Progenitor cell of endocrine pancreas (in vitro differentiated cells): ENCODE measurements around the gene DRC1. TPM values are rescaled to one million over a fixed set of nuclear protein-coding genes. Genes with fewer than 3 reads are reported as not detected.
"Not testable (repeated sequence)": the region's sequence is repeated elsewhere in the genome, so short reads cannot be mapped to it uniquely, and the experiment has no call there.

Source experiments
- DNase-seq: peaks from one replicate; pipeline ENCODE4 v3.0.0; 2021; ENCODE audit warnings: low spot score; ENCODE audit not compliant: unreplicated experiment
- H3K27ac Mint-ChIP-seq: 2 replicates; pipeline ENCODE4 v1.8.0; 2021; ENCODE audit warnings: mild to moderate bottlenecking, moderate library complexity, mixed read lengths
- H3K27me3 Mint-ChIP-seq: 2 replicates; pipeline ENCODE4 v1.8.0; 2021; ENCODE audit warnings: mixed read lengths
- H3K36me3 Mint-ChIP-seq: 2 replicates; pipeline ENCODE4 v1.8.0; 2022; ENCODE audit warnings: mixed read lengths; ENCODE audit not compliant: insufficient read depth
- H3K4me1 Mint-ChIP-seq: 2 replicates; pipeline ENCODE4 v1.8.0; 2021; ENCODE audit warnings: low read depth, mixed read lengths
- H3K4me3 Mint-ChIP-seq: 2 replicates; pipeline ENCODE4 v1.8.0; 2021; ENCODE audit warnings: low read depth, mild to moderate bottlenecking, moderate library complexity, mixed read lengths
- H3K9me3 Mint-ChIP-seq: 2 replicates; pipeline ENCODE4 v1.8.0; 2021; ENCODE audit warnings: low read depth, mixed read lengths
- CTCF ChIP-seq: fragments of 200-600 bp; sonication (generic); IDR thresholded peaks from one replicate; pipeline ENCODE4 v1.5.0; 2021; ENCODE audit warnings: antibody characterized with exemption, mild to moderate bottlenecking; ENCODE audit not compliant: unreplicated experiment
- total RNA-seq: library from RNA; stranded (reverse); gene quantifications from 2 replicates; pipeline ENCODE4 v1.2.1, GENCODE V29; 2021

The DRC1 gene
- total RNA-seq, 1 donor from 2014 or later: 0.57 TPM

- no peak overlapping the region for H3K27ac Mint-ChIP-seq
- H3K36me3 Mint-ChIP-seq: peaks cover 12% of the 10 kb centered on the region
- no peak for TF ChIP-seq CTCF
- no peak for DNase-seq
- no peak overlapping the region for H3K4me3 Mint-ChIP-seq
- H3K4me1 Mint-ChIP-seq: peaks cover 6% of the 10 kb centered on the region
- H3K27me3 Mint-ChIP-seq: no peaks in the 10 kb centered on the region
- H3K9me3 Mint-ChIP-seq: no peaks in the 10 kb centered on the region
Observed at GRCh38 chr2:26366957-26367356, 34.8 kb upstream of the DRC1 start.

- peak overlapping the region; percentile 47 for H3K27ac Mint-ChIP-seq
- H3K36me3 Mint-ChIP-seq: peaks cover 23% of the 10 kb centered on the region
Observed at GRCh38 chr2:26369664-26370063, 32.1 kb upstream of the DRC1 start.

GRCh38 chr2:26370909-26371308, 30.8 kb upstream of the DRC1 start:
- not testable (repeated sequence) for H3K27me3 Mint-ChIP-seq, H3K4me3 Mint-ChIP-seq, H3K9me3 Mint-ChIP-seq, DNase-seq, H3K4me1 Mint-ChIP-seq, H3K27ac Mint-ChIP-seq
- H3K36me3 Mint-ChIP-seq: peaks cover 24% of the 10 kb centered on the region

More at GRCh38 chr2:26369664-26370063, 32.1 kb upstream of the DRC1 start:
- not testable (repeated sequence) for H3K9me3 Mint-ChIP-seq, H3K4me1 Mint-ChIP-seq, H3K27me3 Mint-ChIP-seq, DNase-seq, H3K4me3 Mint-ChIP-seq

- H3K4me1 Mint-ChIP-seq: peaks cover 8% of the 10 kb centered on the region
- H3K27me3 Mint-ChIP-seq: no peaks in the 10 kb centered on the region
- H3K4me3 Mint-ChIP-seq: no peak overlapping the region
- no peak for DNase-seq
- TF ChIP-seq CTCF: no peak
- peaks cover 33% of the 10 kb centered on the region for H3K36me3 Mint-ChIP-seq
- peak overlapping the region; percentile 17 for H3K27ac Mint-ChIP-seq
- no peaks in the 10 kb centered on the region for H3K9me3 Mint-ChIP-seq
Observed at GRCh38 chr2:26376799-26377198, 24.9 kb upstream of the DRC1 start.

GRCh38 chr2:26380281-26380680, 21.4 kb upstream of the DRC1 start:
- H3K36me3 Mint-ChIP-seq: peaks cover 26% of the 10 kb centered on the region
- peaks cover 8% of the 10 kb centered on the region for H3K4me1 Mint-ChIP-seq
- no peak overlapping the region for H3K4me3 Mint-ChIP-seq
- no peaks in the 10 kb centered on the region for H3K27me3 Mint-ChIP-seq
- no peak for TF ChIP-seq CTCF
- no peak overlapping the region for H3K27ac Mint-ChIP-seq
- H3K9me3 Mint-ChIP-seq: no peaks in the 10 kb centered on the region
- no peak for DNase-seq

- no peak for TF ChIP-seq CTCF
- Mint-ChIP-seq H3K27me3 (no peaks in the 10 kb centered on the region), H3K4me1 (no peaks in the 10 kb centered on the region), H3K36me3 (peaks cover 19% of the 10 kb centered on the region), H3K9me3 (no peaks in the 10 kb centered on the region), H3K27ac (no peak overlapping the region), H3K4me3 (no peak overlapping the region)
- DNase-seq: no peak
Observed at GRCh38 chr2:26382564-26382963, 19.2 kb upstream of the DRC1 start.
